H1 (cell line): ENCODE data around the gene PCID2. TPM values are rescaled to one million over a fixed set of nuclear protein-coding genes. Genes with fewer than 3 reads are reported as not detected.

ENCODE experiments used
- CTCF ChIA-PET: fragments of 300-600 bp; sonication (Branson Sonifier 250); formaldehyde crosslinking; loops from one replicate; lab custom pipeline; 2021; ENCODE audit not compliant: partially characterized antibody; lab: Charles Lee
- POLR2A ChIA-PET: fragments of 300-600 bp; sonication (Branson Sonifier 250); formaldehyde crosslinking; loops from one replicate; lab custom pipeline; 2021; ENCODE audit warnings: inconsistent platforms; ENCODE audit not compliant: partially characterized antibody; lab: Charles Lee
- DNase-seq, 2 experiments: peaks; one replicate each; pipeline versions ENCODE4 v3.0.0 to v3.0.0-alpha.2; 2010 to 2022; ENCODE audit warnings: low spot score in 2 of 2, low read depth in 1 of 2, mixed read lengths in 1 of 2
- FAIRE-seq: peaks from 2 replicates; lab custom pipeline; 2011; peaks lifted over from hg19 to GRCh38; lab: Jason Lieb, UNC
- H2AFZ ChIP-seq: 2 replicates; pipeline ENCODE4 v1.8.1; 2012; ENCODE audit warnings: low read length, inconsistent platforms
- H2AK5ac ChIP-seq: 2 replicates; pipeline ENCODE4 v1.6.1; 2013; ENCODE audit warnings: low read depth, low read length
- H2BK120ac ChIP-seq: replicated peaks from 2 replicates; pipeline ENCODE3; 2013; ENCODE audit warnings: low read depth, low read length, inconsistent platforms
- H2BK12ac ChIP-seq: 2 replicates; pipeline ENCODE4 v1.6.1; 2013; ENCODE audit warnings: low read depth, low read length
- H2BK15ac ChIP-seq: 2 replicates; pipeline ENCODE4 v1.6.1; 2013; ENCODE audit warnings: low read length
- H2BK20ac ChIP-seq: 2 replicates; pipeline ENCODE4 v1.6.1; 2013; ENCODE audit warnings: low read length
- H2BK5ac ChIP-seq: 2 replicates; pipeline ENCODE4 v1.6.1; 2013; ENCODE audit warnings: low read depth, low read length
- H3K14ac ChIP-seq: 2 replicates; pipeline ENCODE4 v1.6.1; 2013; ENCODE audit warnings: inconsistent platforms; ENCODE audit not compliant: insufficient read length
- H3K18ac ChIP-seq: 2 replicates; pipeline ENCODE4 v1.6.1; 2013; ENCODE audit warnings: low read length; ENCODE audit errors: extremely low read depth
- H3K23ac ChIP-seq: 2 replicates; pipeline ENCODE4 v1.6.1; 2013; ENCODE audit warnings: inconsistent platforms; ENCODE audit not compliant: insufficient read length
- H3K23me2 ChIP-seq: 2 replicates; pipeline ENCODE4 v1.6.1; 2013; ENCODE audit warnings: low read depth, low read length
- H3K27ac ChIP-seq: 2 replicates; pipeline ENCODE4 v1.6.1; 2011; ENCODE audit warnings: low read depth, low read length, inconsistent platforms
- H3K27me3 ChIP-seq, 4 experiments: replicated peaks in 1 of 4; 1 replicate in 1 of 4; 2 replicates in 3 of 4; pipeline versions ENCODE4 v1.6.1 to v1.8.1; 2011 to 2013; ENCODE audit warnings: low read length in 3 of 4, mild to moderate bottlenecking in 3 of 4, inconsistent platforms in 2 of 4, mixed read lengths in 2 of 4, moderate library complexity in 1 of 4; ENCODE audit not compliant: control insufficient read depth in 3 of 4, insufficient read depth in 3 of 4; ENCODE audit errors: extremely low read depth in 1 of 4
- H3K36me3 ChIP-seq, 4 experiments: 2 replicates each; pipeline versions ENCODE4 v1.6.1 to v1.8.1; 2011 to 2013; ENCODE audit warnings: mild to moderate bottlenecking in 4 of 4, low read length in 3 of 4, moderate library complexity in 2 of 4, control low read depth in 1 of 4, inconsistent platforms in 1 of 4; ENCODE audit not compliant: insufficient read depth in 4 of 4, control insufficient read depth in 2 of 4
- H3K4ac ChIP-seq: replicated peaks from 2 replicates; pipeline ENCODE3; 2013; ENCODE audit warnings: low read length, low read depth, mixed read lengths, inconsistent platforms; ENCODE audit not compliant: insufficient read length
- H3K4me1 ChIP-seq, 4 experiments: replicated peaks in 1 of 4; 1 replicate in 1 of 4; 2 replicates in 3 of 4; pipeline versions ENCODE4 v1.6.1 to v1.8.1; 2011 to 2013; ENCODE audit warnings: low read length in 3 of 4, inconsistent platforms in 2 of 4, mixed read lengths in 1 of 4; ENCODE audit not compliant: insufficient read depth in 4 of 4, control insufficient read depth in 3 of 4
- H3K4me2 ChIP-seq, 2 experiments: 2 replicates each; pipeline versions ENCODE4 v1.6.1 to v1.8.1; 2011 to 2013; ENCODE audit warnings: low read depth in 2 of 2, low read length in 2 of 2, control low read depth in 1 of 2, inconsistent platforms in 1 of 2, mild to moderate bottlenecking in 1 of 2; ENCODE audit not compliant: insufficient read depth in 1 of 2
- H3K4me3 ChIP-seq, 4 experiments: fragments of 200-600, 300-600 bp in 1 of 4; sonication (generic), shearing (Covaris generic), sonication (Bioruptor Twin) in 1 of 4; 2 replicates each; pipeline versions ENCODE4 v1.5.1 to v1.8.1; 2011 to 2016; ENCODE audit warnings: low read length in 4 of 4, low read depth in 3 of 4, control low read depth in 2 of 4, inconsistent platforms in 2 of 4, mild to moderate bottlenecking in 2 of 4, mixed read lengths in 1 of 4, moderate library complexity in 1 of 4; ENCODE audit not compliant: insufficient read depth in 2 of 4; ENCODE audit errors: extremely low read depth in 1 of 4
- H3K56ac ChIP-seq: replicated peaks from 2 replicates; pipeline ENCODE3; 2013; ENCODE audit warnings: low read depth, mild to moderate bottlenecking, mixed read lengths, low read length, inconsistent platforms; ENCODE audit not compliant: insufficient read length
- H3K79me1 ChIP-seq: 2 replicates; pipeline ENCODE4 v1.6.1; 2013; ENCODE audit warnings: low read depth, low read length, control low read depth
- H3K79me2 ChIP-seq, 2 experiments: 2 replicates each; pipeline versions ENCODE4 v1.6.1 to v1.8.1; 2012 to 2013; ENCODE audit warnings: low read length in 2 of 2, mild to moderate bottlenecking in 2 of 2, inconsistent platforms in 1 of 2; ENCODE audit not compliant: insufficient read depth in 2 of 2, control insufficient read depth in 1 of 2
- H3K9ac ChIP-seq, 4 experiments: replicated peaks in 1 of 4; 1 replicate in 1 of 4; 2 replicates in 3 of 4; pipeline versions ENCODE4 v1.6.1 to v1.8.1; 2011 to 2013; ENCODE audit warnings: low read depth in 3 of 4, low read length in 3 of 4, control low read depth in 2 of 4, mild to moderate bottlenecking in 2 of 4, moderate library complexity in 2 of 4, inconsistent platforms in 1 of 4; ENCODE audit errors: extremely low read depth in 1 of 4
- H3K9me3 ChIP-seq, 2 experiments: 2 replicates each; pipeline versions ENCODE4 v1.6.1 to v1.8.1; 2012 to 2013; ENCODE audit warnings: mild to moderate bottlenecking in 2 of 2, moderate library complexity in 2 of 2, control low read depth in 1 of 2, inconsistent platforms in 1 of 2, low read depth in 1 of 2, low read length in 1 of 2, mixed read lengths in 1 of 2; ENCODE audit not compliant: insufficient read depth in 2 of 2
- H4K20me1 ChIP-seq, 2 experiments: replicated peaks in 1 of 2; 2 replicates each; pipeline versions ENCODE3 to v1.8.1; 2011 to 2013; ENCODE audit warnings: inconsistent platforms in 2 of 2, low read length in 2 of 2, mild to moderate bottlenecking in 1 of 2; ENCODE audit not compliant: insufficient read depth in 2 of 2, control insufficient read depth in 1 of 2
- H4K5ac ChIP-seq: 2 replicates; pipeline ENCODE4 v1.6.1; 2013; ENCODE audit warnings: low read length, low read depth, mixed read lengths, inconsistent platforms; ENCODE audit not compliant: insufficient read length
- H4K8ac ChIP-seq: 2 replicates; pipeline ENCODE4 v1.8.0; 2013; ENCODE audit warnings: mild to moderate bottlenecking, moderate library complexity, low read length, inconsistent platforms; ENCODE audit not compliant: insufficient read depth; ENCODE audit errors: extremely low read depth
- H4K91ac ChIP-seq: replicated peaks from 2 replicates; pipeline ENCODE3; 2013; ENCODE audit warnings: low read length, mixed read lengths, inconsistent platforms; ENCODE audit not compliant: insufficient read length
- ASH2L ChIP-seq: fragments of 200-600, 300-600 bp; sonication (generic); IDR thresholded peaks from one replicate; pipeline ENCODE4 v1.7.1; 2017; ENCODE audit warnings: low read length
- CBX8 ChIP-seq: fragments of 300-800, 300-1000 bp; sonication (generic); IDR thresholded peaks from 2 replicates; pipeline ENCODE4 v1.7.1; 2016; ENCODE audit warnings: low read depth, low read length, borderline replicate concordance
- CREB1 ChIP-seq: IDR thresholded peaks from 2 replicates; pipeline ENCODE4 v1.6.1; 2012; ENCODE audit warnings: inconsistent platforms
- EGR1 ChIP-seq: IDR thresholded peaks from 2 replicates; pipeline ENCODE4 v1.6.1; 2011; ENCODE audit warnings: low read depth, low read length, borderline replicate concordance
- EP300 ChIP-seq, 2 experiments: IDR thresholded peaks; 1 replicate in 1 of 2; 2 replicates in 1 of 2; pipeline ENCODE4 v1.6.1; 2011 to 2012; ENCODE audit warnings: low read depth in 2 of 2, low read length in 2 of 2, mild to moderate bottlenecking in 2 of 2, borderline replicate concordance in 1 of 2, inconsistent platforms in 1 of 2, moderate library complexity in 1 of 2
- JUN ChIP-seq: IDR thresholded peaks from 2 replicates; pipeline ENCODE4 v1.6.1; 2011; ENCODE audit warnings: low read depth, mild to moderate bottlenecking, improper control_type of control experiment, low read length
- KDM5A ChIP-seq: fragments of 200-600 bp; IDR thresholded peaks from 2 replicates; pipeline ENCODE4 v1.7.1; 2012; ENCODE audit warnings: mild to moderate bottlenecking, low read length, inconsistent platforms, mixed read lengths
- PHF8 ChIP-seq: fragments of 200-600 bp; sonication (generic); conservative IDR thresholded peaks from 2 replicates; pipeline ENCODE4 v1.7.1; 2012; ENCODE audit warnings: low read depth, mild to moderate bottlenecking, inconsistent platforms, low read length, moderate library complexity
- SIN3A ChIP-seq, 2 experiments: IDR thresholded peaks in 1 of 2; conservative IDR thresholded peaks in 1 of 2; 2 replicates each; pipeline ENCODE4 v1.6.1; 2011 to 2012; ENCODE audit warnings: low read length in 2 of 2, improper control_type of control experiment in 1 of 2, low read depth in 1 of 2, mild to moderate bottlenecking in 1 of 2
- SP4 ChIP-seq: IDR thresholded peaks from 2 replicates; pipeline ENCODE4 v1.6.1; 2012; ENCODE audit warnings: low read length, inconsistent platforms
- WGBS, 2 experiments: shearing (Covaris generic) in 1 of 2; methylation state at CpG; one replicate each; pipeline versions ENCODE4 v1.1.6 to v1.1.7; 2013 to 2015; ENCODE audit warnings: low lambda C conversion rate in 2 of 2, mixed read lengths in 2 of 2, inconsistent platforms in 1 of 2, low coverage in 1 of 2, missing lambda C conversion rate in 1 of 2; ENCODE audit not compliant: insufficient replicate concordance in 2 of 2, insufficient coverage in 1 of 2, insufficient read length in 1 of 2; ENCODE audit errors: extremely low coverage in 1 of 2, missing lambda C conversion rate in 1 of 2; 5-methylcytosine and 5-hydroxymethylcytosine counted together
- polyA plus RNA-seq, 7 experiments: library from polyadenylated mRNA; depleted of rRNA in 3 of 7; stranded (reverse) in 5 of 7; unstranded in 2 of 7; fragments of >200 nt in 5 of 7; fragments of 200-250 nt in 2 of 7; gene quantifications; 1 replicate in 5 of 7; 2 replicates in 1 of 7; 4 replicates in 1 of 7; pipeline versions ENCODE4 v1.2.1 to v1.2.3, GENCODE V29; 2011 to 2013; ENCODE audit warnings: missing spikeins in 2 of 7, mixed read lengths in 2 of 7
- total RNA-seq: library from RNA; stranded (reverse); fragmentation: NEBNext Ultra II Directional; extraction: Animal tissue kit (Norgen Biotek cat#: 25700); gene quantifications from 2 replicates; pipeline ENCODE4 v1.2.1, GENCODE V29; 2021
- TF ChIP-seq, protein P1 (sequence below): IDR thresholded peaks from 2 replicates; pipeline ENCODE4 v1.6.1; 2012; ENCODE audit warnings: inconsistent platforms

The PCID2 gene
- total and polyA plus RNA-seq, 2 of the 8 experiments (the other 6 are each of a cell fraction or from before 2014, with no cell fraction given): 72.4 to 72.8 TPM

GRCh38 chr13:113169277-113170272, 38.9 kb downstream of the PCID2 start:
- Histone ChIP-seq H3K9me3 (no peaks in the 10 kb centered on the region), H3K4me1 (no peaks in the 10 kb centered on the region), H3K4me3 (no peak overlapping the region), H2BK15ac (no peak overlapping the region), H3K9ac (no peak overlapping the region), H3K27ac (no peak overlapping the region), H2AK5ac (no peak overlapping the region), H2BK120ac (no peak overlapping the region), H2BK20ac (no peak overlapping the region), H2AFZ (no peak overlapping the region), H3K36me3 (peaks cover 2 to 34% (median 9%) of the 10 kb centered on the region in 4 experiments; a peak in 5 of 8 replicates), H3K27me3 (no peaks in the 10 kb centered on the region), H3K4ac (no peak overlapping the region), H4K5ac (no peak overlapping the region), H4K8ac (no peak overlapping the region), H3K79me1 (no peaks in the 10 kb centered on the region), H3K79me2 (no peaks in the 10 kb centered on the region; a peak in 1 of 4 replicates), H3K23me2 (no peaks in the 10 kb centered on the region), H3K56ac (no peak overlapping the region), H3K18ac (no peak overlapping the region), H2BK12ac (no peak overlapping the region), H3K14ac (no peak overlapping the region), H2BK5ac (no peak overlapping the region), H4K20me1 (no peaks in the 10 kb centered on the region), H4K91ac (no peak overlapping the region), H3K23ac (no peak overlapping the region), H3K4me2 (no peak overlapping the region)
- DNase-seq: no peak
- no peak for FAIRE-seq
- ChIA-PET POLR2A (interaction anchor here (0.7 to 1.8 kb wide), 3 partner anchors 10 to 94 kb away, joined by 3 to 6 read pairs (median 4); no protein-coding TSS in a partner anchor), CTCF (interaction anchor here (0.8 to 1.4 kb wide), 5 partner anchors 38 to 106 kb away, joined by 3 to 4 read pairs (median 3); no protein-coding TSS in a partner anchor)
- TF ChIP-seq ASH2L (no peak), SP4 (no peak), EGR1 (no peak), SIN3A (conservative IDR thresholded peaks at IDR 0.05 in 1 of 2, IDR thresholded peaks at IDR 0.05 in 1 of 2; ENCODE audit: low read depth in 1 of 2, low read length in 2 of 2) (no peak), EP300 (IDR thresholded peaks at IDR 0.05; ENCODE audit: borderline replicate concordance in 1 of 2, low read depth in 2 of 2, low read length in 2 of 2) (no peak), JUN (no peak), CBX8 (no peak), PHF8 (no peak), KDM5A (no peak), CREB1 (no peak)
- TF ChIP-seq, protein P1, sequence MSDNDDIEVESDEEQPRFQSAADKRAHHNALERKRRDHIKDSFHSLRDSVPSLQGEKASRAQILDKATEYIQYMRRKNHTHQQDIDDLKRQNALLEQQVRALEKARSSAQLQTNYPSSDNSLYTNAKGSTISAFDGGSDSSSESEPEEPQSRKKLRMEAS: no peak
- 89% methylated on average over 13 of the region's 13 CpGs; no CpG with 5 or more reads in 1 of the 2 experiments for WGBS, 2 experiments
